ENCODE data around the gene CIAO3. TPM values are rescaled to one million over a fixed set of nuclear protein-coding genes. Genes with fewer than 3 reads are reported as not detected.

Gene CIAO3
- total RNA-seq, 1 experiment from 2014 or later: 21.9 TPM

- Histone ChIP-seq H3K23ac (ENCODE audit: insufficient read length, low read depth, low read length) (no peak overlapping the region), H2BK120ac (ENCODE audit: low read depth, low read length, poor library complexity, severe bottlenecking) (no peak overlapping the region), H3K56ac (ENCODE audit: insufficient read length, low read depth, low read length) (no peak overlapping the region), H2BK15ac (ENCODE audit: low read depth, low read length) (no peak overlapping the region), H3K9ac (ENCODE audit: extremely low read depth, insufficient read length, low read length) (no peak overlapping the region), H3K4ac (ENCODE audit: low read depth, low read length) (no peak overlapping the region), H3K79me2 (ENCODE audit: insufficient read depth, low read length) (no peaks in the 10 kb centered on the region), H3K27ac (ENCODE audit: insufficient read length, low read depth, low read length) (no peak overlapping the region), H3K27me3 (ENCODE audit: insufficient read depth, low read length) (peaks cover 40% of the 10 kb centered on the region), H3K9me3 (ENCODE audit: control insufficient read depth, low read depth, low read length) (no peaks in the 10 kb centered on the region), H3K14ac (ENCODE audit: insufficient read depth, low read length) (no peak overlapping the region), H2BK5ac (ENCODE audit: insufficient read length, low read length) (no peak overlapping the region), H3T11ph (ENCODE audit: low read length) (no peak overlapping the region), H2BK20ac (ENCODE audit: low read depth, low read length, poor library complexity, severe bottlenecking) (no peak overlapping the region), H4K20me1 (ENCODE audit: control insufficient read depth, insufficient read depth, insufficient read length) (no peaks in the 10 kb centered on the region), H3K23me2 (ENCODE audit: insufficient read length, low read depth, low read length, poor library complexity, severe bottlenecking) (no peaks in the 10 kb centered on the region), H2AFZ (ENCODE audit: low read length) (no peak overlapping the region), H3K79me1 (ENCODE audit: insufficient read depth, low read depth, low read length, poor library complexity, severe bottlenecking) (no peaks in the 10 kb centered on the region), H4K8ac (replicated peaks; ENCODE audit: insufficient read length, low read depth, low read length) (no peak overlapping the region), H3K4me2 (ENCODE audit: insufficient read depth, insufficient read length, low read length) (no peak overlapping the region), H2AK5ac (ENCODE audit: insufficient read length, low read length) (no peak overlapping the region), H4K91ac (ENCODE audit: insufficient read length, low read depth, low read length) (no peak overlapping the region), H3K18ac (ENCODE audit: insufficient read length, low read depth, low read length) (no peak overlapping the region), H4K5ac (ENCODE audit: insufficient read length, low read depth, low read length) (no peak overlapping the region), H3K4me1 (ENCODE audit: insufficient read depth, low read length) (no peaks in the 10 kb centered on the region), H2BK12ac (ENCODE audit: insufficient read length, low read depth, low read length) (no peak overlapping the region)
- DNase-seq: peak; percentile 69
- no CpG with 5 or more reads among the region's 76 CpGs for WGBS (ENCODE audit: extremely low coverage, insufficient read length, low lambda C conversion rate)
- 0 out of 5 replicates have a peak overlapping the region, but pooled peaks of 1 of the 2 experiments have one; percentile 23 for H3K4me3 Mint-ChIP-seq
- peaks cover 0 to 5% of the 10 kb centered on the region in 2 experiments; a peak in 1 of 4 replicates for H3K4me1 Mint-ChIP-seq
- no peaks in the 10 kb centered on the region for H3K9me3 Mint-ChIP-seq
- no peak overlapping the region for H3K27ac Mint-ChIP-seq
- no peak for TF ChIP-seq CTCF (conservative IDR thresholded peaks at IDR 0.05)
- H3K36me3 Mint-ChIP-seq (ENCODE audit: insufficient read depth in 1 of 3, low read depth in 3 of 3): peaks cover 0 to 3% (median 0%) of the 10 kb centered on the region in 3 experiments; a peak in 2 of 7 replicates
- H3K27me3 Mint-ChIP-seq (ENCODE audit: low read depth): peaks cover 87% of the 10 kb centered on the region
These were observed 39.9 kb downstream of the CIAO3 start for GRCh38 chr16:700684-701584.

All from H9 (cell line).